ENCODE data around the gene STAT1.
"Not testable (repeated sequence)": the region's sequence is repeated elsewhere in the genome, so short reads cannot be mapped to it uniquely, and the experiment has no call there.

- not testable (repeated sequence) for TF ChIP-seq POLR2AphosphoS5 (IDR thresholded peaks at IDR 0.05; ENCODE audit: borderline replicate concordance, low read depth, low read length); EZH2 (IDR thresholded peaks at IDR 0.05)
These were observed 18.7 kb downstream of the STAT1 start for GRCh38 chr2:190995315-190995714.
